Frontal cortex (tissue), 4 donors: ENCODE measurements around the gene MSL2. TPM values are rescaled to one million over a fixed set of nuclear protein-coding genes. Genes with fewer than 3 reads are reported as not detected.
"Not testable (repeated sequence)": the region's sequence is repeated elsewhere in the genome, so short reads cannot be mapped to it uniquely, and the experiment has no call there.

Experiments used
- DNase-seq, 2 donors: peaks; one replicate each; pipeline ENCODE4 v3.0.0; 2012; ENCODE audit warnings: low spot score in 2 of 2
- FAIRE-seq: peaks from 2 replicates; lab custom pipeline; 2012; peaks lifted over from hg19 to GRCh38; lab: Jason Lieb, UNC
- total RNA-seq: library from RNA; depleted of rRNA; stranded (reverse); fragments of >200 nt; gene quantifications from one replicate; pipeline ENCODE4 v1.2.3, GENCODE V29; 2014
- donor health status: control.
- donor health status: control.
- donor health status: control.

MSL2 gene
- 23.6 TPM for total RNA-seq

DNA sequence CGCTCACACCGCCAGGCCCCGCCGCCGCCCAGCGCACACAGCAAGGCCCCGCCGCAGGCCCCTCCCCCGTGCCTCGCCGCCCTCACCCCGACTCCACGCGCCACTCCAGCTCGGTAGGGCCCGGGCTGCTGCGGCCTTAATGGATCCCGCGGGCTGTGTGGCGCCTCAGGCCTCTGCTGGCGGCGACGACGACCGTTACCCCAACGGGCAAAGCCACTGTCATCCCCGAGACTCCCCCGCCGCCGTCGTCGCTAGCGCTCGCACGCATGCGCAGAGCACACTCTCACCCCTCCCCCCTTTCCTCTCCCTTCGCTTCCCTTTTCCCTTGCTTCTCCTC lies at the start of gene MSL2:
TSS of gene MSL2 (minus strand) at position 272 of the 337 bp plus-strand sequence. CDS start 1,222 bp downstream, outside the sequence.
- FAIRE-seq (no peak), DNase-seq (no peak)

DNA sequence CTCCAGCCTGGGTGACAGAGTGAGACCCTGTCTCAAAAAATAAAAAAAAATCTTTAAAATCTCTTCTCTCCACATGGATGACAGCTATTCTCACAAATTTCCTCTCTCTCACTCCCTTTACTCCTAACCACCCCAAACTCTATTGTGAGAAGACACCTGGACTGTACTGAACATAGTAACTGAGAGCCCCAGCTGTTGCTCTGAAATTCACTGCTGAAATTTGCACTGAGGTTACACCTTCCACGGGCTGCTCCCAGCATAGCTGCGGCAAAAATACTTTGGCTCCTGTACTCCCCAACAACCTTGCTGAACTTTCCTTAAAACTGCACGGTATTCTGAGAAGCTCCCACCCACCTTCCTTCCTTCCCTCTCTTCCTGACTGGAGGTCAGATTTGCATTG lies 49.6 kb upstream of the MSL2 start:
- no peak for FAIRE-seq

DNA sequence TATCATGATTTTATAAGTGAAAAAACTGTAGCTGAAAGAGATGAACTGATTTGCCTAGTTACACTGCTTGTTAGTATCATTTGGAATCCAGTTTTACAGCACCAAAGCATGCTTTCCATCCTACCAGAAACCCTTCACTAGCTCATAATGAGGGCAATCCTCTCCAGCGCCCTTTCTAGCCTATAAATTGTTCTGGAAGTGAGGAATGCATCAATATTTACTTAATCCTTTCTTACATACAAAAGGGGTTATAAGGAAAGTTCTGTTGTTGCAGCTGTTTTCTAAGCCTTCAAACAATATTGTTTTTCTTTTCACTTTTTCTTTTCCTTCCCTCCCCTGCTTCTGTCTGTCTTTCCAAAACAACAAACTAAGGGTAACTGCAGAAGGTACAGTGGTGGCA lies 43.0 kb upstream of the MSL2 start:
- no peak for DNase-seq
- no peak for FAIRE-seq

More for the DNA sequence above, 49.6 kb upstream of the MSL2 start:
- no peak for DNase-seq

- FAIRE-seq, result no peak
Measured at GRCh38 chr3:136237961-136238649, 42.0 kb upstream of the MSL2 start.

DNA sequence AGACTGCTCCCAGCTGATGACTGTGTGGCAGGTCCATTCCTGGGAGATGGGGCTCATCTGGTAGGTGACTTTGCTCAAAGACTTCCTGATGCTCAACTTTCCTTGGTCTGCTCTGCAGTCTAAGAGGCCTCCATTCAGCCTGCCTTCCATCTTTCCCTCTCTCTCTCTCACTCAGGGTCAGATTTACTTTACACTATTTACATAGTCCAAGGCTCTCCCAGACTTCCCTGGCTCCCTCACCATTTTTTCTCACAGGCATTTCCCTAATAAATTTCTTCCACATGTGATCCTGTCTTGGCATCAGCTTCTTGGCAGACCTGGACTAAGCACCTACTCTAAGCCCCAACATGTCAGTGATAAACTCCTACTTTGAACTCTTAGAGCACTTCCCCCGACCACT lies 41.0 kb upstream of the MSL2 start:
- DNase-seq (no peak), FAIRE-seq (no peak)

More at GRCh38 chr3:136237961-136238649, 42.0 kb upstream of the MSL2 start:
- no peak for DNase-seq

DNA sequence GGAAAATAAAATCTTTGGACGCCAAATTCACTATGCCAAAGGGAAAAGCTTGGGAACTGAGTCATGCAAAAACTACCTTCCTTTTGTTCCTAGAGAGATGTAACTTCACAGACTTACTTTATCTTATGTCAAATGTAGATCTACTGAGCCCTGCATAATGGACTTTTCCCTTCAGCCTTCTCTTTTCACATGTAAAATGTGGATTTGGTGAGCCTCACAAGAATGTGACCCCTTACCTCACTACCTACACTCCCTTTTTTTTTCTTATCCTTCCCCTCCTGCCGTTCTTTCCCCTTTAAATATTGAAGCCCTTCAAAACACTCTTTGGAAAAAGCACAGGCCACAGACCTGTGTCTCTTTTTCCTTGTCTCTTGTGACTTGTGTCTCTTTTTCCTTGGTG lies 40.0 kb upstream of the MSL2 start:
- no peak for FAIRE-seq

DNA sequence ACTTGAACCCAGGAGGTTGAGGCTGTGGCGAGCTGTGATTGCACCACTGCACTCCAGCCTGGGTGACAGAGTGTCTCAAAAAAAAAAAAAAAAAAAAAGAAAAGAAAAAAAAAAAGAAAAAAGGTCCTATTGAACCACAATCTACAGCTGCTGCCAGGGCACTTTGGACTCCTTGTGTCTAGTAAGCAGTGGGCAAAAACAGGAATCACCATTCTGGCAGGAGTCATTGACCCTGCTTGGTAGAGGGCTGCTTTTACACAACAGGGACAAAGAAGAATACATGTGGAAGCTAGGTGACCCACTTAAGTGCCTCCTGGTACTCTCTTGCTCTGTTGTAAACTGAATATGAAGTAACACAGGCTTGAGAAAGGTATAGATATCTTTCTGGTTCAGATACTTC lies 39.4 kb upstream of the MSL2 start:
- DNase-seq (no peak), FAIRE-seq (no peak)

More for the DNA sequence above, 40.0 kb upstream of the MSL2 start:
- no peak for DNase-seq

- DNase-seq (no peak), FAIRE-seq (no peak)
Measured at GRCh38 chr3:136232413-136232812, 36.3 kb upstream of the MSL2 start.

GRCh38 chr3:136222746-136223145 lies 26.6 kb upstream of the MSL2 start:
- not testable (repeated sequence) for FAIRE-seq, DNase-seq

DNA sequence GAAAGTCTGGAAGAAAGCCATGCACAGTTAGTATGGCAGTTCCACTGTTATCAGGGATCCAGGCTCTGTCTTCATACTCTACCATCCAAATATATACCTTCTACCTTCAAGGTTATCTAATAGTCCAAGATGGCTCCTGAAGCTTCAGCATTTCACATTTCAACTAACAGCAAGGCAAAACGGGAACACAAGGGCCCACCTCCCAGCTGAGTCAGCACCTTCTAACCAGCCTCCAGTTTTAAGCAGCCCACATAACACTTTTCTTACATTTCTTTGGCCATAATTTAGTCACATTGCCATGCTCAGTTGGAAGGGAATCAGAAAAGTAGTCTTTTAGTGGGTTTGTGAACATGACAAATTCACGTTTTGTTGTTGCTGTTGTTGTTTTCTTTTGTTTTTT lies 15.4 kb upstream of the MSL2 start:
- no peak for FAIRE-seq
- DNase-seq, result no peak

DNA sequence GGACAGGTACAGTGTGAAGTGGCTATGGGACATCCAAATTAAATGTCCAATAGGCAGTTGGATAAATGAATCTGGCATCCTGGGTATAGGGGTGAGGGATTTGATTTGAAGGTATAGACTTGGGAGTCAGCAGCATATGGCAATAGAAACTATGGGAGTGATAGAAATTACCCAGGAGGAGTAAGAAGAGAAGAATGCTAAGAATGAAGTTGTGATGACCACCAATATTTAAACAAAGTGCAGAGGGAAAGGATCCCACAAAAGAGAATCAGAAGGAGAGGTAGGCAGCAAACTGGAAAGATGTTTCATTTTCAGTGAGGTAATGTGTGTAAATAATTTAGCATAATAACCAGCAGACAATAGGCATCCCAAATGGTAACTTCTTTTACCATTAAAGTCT lies 13.8 kb upstream of the MSL2 start:
- FAIRE-seq (no peak), DNase-seq (no peak)

GRCh38 chr3:136207489-136208115 lies 11.5 kb upstream of the MSL2 start:
- DNase-seq (no peak), FAIRE-seq (no peak)

GRCh38 chr3:136199219-136199618 lies 3.1 kb upstream of the MSL2 start:
- not testable (repeated sequence) for FAIRE-seq, DNase-seq

- not testable (repeated sequence) for DNase-seq, FAIRE-seq
Measured at GRCh38 chr3:136198462-136199078, 2.4 kb upstream of the MSL2 start.

DNA sequence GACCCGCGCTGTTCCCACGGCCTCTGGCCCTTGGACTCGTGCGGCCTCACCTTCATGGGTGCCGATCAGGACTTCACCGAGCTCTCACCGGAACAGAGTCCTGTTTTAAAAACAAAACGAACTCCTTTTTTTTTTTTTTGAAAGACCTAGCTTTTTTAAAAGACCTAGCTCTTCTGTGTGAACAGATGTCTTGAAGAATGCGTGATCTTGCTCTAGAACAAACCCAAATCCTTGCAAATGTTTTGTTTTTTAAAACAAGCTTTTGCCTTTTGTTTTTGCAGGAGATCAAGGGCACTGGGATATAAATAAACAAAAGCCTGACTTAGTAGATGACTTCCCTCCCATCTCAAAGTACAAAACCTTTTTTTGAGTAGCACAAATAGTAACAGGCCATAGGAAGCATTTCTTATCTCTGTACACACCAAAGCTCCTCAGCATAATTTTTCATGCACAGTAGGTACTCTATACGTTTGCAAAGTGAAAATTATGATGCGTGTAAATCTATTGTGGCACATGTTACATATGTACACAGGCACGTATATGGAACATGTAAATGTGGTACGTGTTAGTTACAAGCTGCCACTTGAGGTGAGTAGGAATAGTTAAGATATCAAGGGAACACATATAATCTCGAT lies 1.1 kb upstream of the MSL2 start:
- DNase-seq, result no peak
- FAIRE-seq, result no peak

- FAIRE-seq, result no peak
Measured at GRCh38 chr3:136196401-136197158, 445 bp upstream of the MSL2 start.

DNA sequence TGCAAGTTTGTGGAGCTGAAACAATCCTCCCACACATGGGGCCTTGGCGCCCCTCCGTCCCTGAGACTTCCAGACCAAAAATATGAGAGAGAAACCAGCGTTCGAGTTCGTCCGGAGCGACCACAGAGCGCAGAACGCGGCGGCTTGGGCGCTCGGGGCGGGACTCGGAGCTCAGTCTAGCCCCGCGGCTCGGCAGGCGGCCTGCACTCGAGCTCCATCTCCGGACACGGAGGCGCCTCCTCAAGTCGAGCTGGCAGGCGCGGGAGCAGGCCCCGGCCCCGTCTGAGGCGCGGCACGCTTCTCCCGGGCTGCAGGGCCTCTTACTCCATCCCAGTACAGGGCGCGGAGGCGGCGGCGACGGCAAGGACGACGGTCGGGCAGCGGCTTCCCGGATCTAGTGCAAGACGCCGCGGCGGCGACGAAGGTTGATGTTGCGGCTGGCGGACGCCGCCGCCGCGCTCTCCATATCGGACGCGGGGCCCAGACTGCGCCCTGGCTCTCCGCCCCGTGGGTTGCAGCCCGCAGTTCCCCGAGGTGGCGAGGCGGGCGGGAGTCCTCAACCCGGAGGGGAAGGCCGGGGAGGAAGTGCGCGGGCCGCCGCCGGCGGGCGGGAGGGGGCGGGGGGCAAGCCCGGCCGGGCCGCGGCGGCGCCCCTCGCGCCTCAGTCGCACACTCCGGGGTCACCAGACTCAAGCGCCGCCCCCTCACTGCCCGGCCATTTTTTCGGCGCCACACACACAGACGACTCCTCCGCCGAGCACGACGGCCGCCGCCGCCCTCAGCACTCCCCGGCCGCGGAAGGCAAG lies 674 bp downstream of the MSL2 start:
- DNase-seq, result peak; percentile 80 to 88
- no peak for FAIRE-seq

More at GRCh38 chr3:136196401-136197158, 445 bp upstream of the MSL2 start:
- peak; percentile 91 to 92 for DNase-seq

GRCh38 chr3:136194409-136195257 lies 1.5 kb downstream of the MSL2 start:
- FAIRE-seq (no peak), DNase-seq (no peak)
